A673 (cell line): ENCODE data around the gene SLCO1A2. TPM values are rescaled to one million over a fixed set of nuclear protein-coding genes. Genes with fewer than 3 reads are reported as not detected.

Experiments used
- BruUV-seq: library from RNA; stranded (reverse); fragments of 400-500 nt; replicated peaks from 2 replicates; lab custom pipeline; 2021; lab: Mats Ljungman, UMichigan
- CTCF ChIA-PET: fragments of 300-600 bp; sonication (Branson Sonifier 250); formaldehyde crosslinking; loops from one replicate; lab custom pipeline; 2022; ENCODE audit warnings: antibody characterized with exemption; lab: Charles Lee
- POLR2A ChIA-PET: fragments of 300-600 bp; sonication (Branson Sonifier 250); formaldehyde crosslinking; loops from one replicate; lab custom pipeline; 2022; ENCODE audit warnings: antibody characterized with exemption; ENCODE audit not compliant: low non-redundant PET; lab: Charles Lee
- DNase-seq: peaks from one replicate; pipeline ENCODE4 v3.0.0-alpha.2; 2015; ENCODE audit warnings: low spot score
- H3K27ac ChIP-seq: fragments of 200-600 bp; sonication (generic); 2 replicates; pipeline ENCODE4 v1.5.1; 2016; ENCODE audit warnings: mixed run types, low read depth, mild to moderate bottlenecking, mixed read lengths, antibody characterized with exemption, low read length; ENCODE audit not compliant: poor library complexity, severe bottlenecking
- H3K27me3 ChIP-seq: fragments of 200-600 bp; sonication (generic); replicated peaks from 2 replicates; pipeline ENCODE4 v1.6.1; 2017; ENCODE audit warnings: mixed run types, low read depth, mild to moderate bottlenecking, mixed read lengths, antibody characterized with exemption, low read length; ENCODE audit not compliant: insufficient read depth, poor library complexity
- H3K36me3 ChIP-seq: fragments of 200-600 bp; sonication (generic); 2 replicates; pipeline ENCODE4 v1.6.1; 2016; ENCODE audit warnings: mixed run types, mild to moderate bottlenecking, mixed read lengths, antibody characterized with exemption, low read length; ENCODE audit not compliant: insufficient read depth, poor library complexity, severe bottlenecking
- H3K4me1 ChIP-seq: fragments of 200-600 bp; sonication (generic); 2 replicates; pipeline ENCODE4 v1.6.1; 2017; ENCODE audit warnings: mixed run types, mild to moderate bottlenecking, mixed read lengths, antibody characterized with exemption, low read length; ENCODE audit not compliant: insufficient read depth, poor library complexity, severe bottlenecking
- H3K4me3 ChIP-seq: fragments of 200-600 bp; sonication (generic); 2 replicates; pipeline ENCODE4 v1.5.1; 2016; ENCODE audit warnings: low read depth, mixed run types, mild to moderate bottlenecking, mixed read lengths, low read length; ENCODE audit not compliant: poor library complexity, severe bottlenecking
- H3K9me3 ChIP-seq: fragments of 200-600 bp; sonication (generic); 2 replicates; pipeline ENCODE4 v1.6.1; 2016; ENCODE audit warnings: mixed run types, low read depth, mild to moderate bottlenecking, mixed read lengths, antibody characterized with exemption, low read length; ENCODE audit not compliant: poor library complexity, severe bottlenecking
- EZH2 ChIP-seq: fragments of 200-600 bp; sonication (generic); IDR thresholded peaks from 2 replicates; pipeline ENCODE4 v1.6.1; 2017; ENCODE audit warnings: borderline replicate concordance, low read depth, mild to moderate bottlenecking, mixed read lengths, antibody characterized with exemption, low read length; ENCODE audit not compliant: poor library complexity, severe bottlenecking
- intact Hi-C: fragments of 100-400 bp; cut with micrococcal nuclease; formaldehyde crosslinking; loops from one replicate; pipeline ENCODE4 v1.10.0; 2022; ENCODE audit not compliant: unreplicated experiment
- total RNA-seq: library from RNA; stranded (reverse); gene quantifications from 2 replicates; pipeline ENCODE4 v1.2.3, GENCODE V29; 2021
- TF ChIP-seq, protein P1 (sequence below): fragments of 300-800, 200-600 bp; sonication (generic); conservative IDR thresholded peaks from 2 replicates; pipeline ENCODE4 v1.5.1; 2017; ENCODE audit warnings: low read depth, mild to moderate bottlenecking, antibody characterized with exemption, low read length, moderate library complexity, mixed read lengths

Gene SLCO1A2
- total RNA-seq, 1 experiment from 2014 or later, result not detected

DNA sequence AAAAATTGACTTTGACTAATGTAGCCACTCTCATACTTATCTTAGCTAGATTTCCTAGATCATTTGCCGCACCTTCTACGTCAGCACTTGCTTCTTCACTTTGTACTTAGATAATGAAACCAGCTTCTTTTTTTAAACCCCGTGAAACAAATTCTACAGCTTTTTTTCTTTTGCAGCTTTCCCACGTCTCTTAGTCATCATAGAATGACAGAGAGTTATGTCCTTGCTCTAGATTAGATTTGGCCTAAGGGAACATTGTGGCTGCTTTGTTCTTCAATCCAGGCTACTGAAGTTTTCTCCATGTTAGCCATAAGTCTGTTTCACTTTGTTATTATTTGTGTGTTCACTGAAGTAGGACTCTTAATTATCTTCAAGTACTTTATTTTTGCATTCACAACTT lies 94.9 kb downstream of the SLCO1A2 start:
- Histone ChIP-seq H3K4me3 (no peak overlapping the region), H3K27me3 (no peaks in the 10 kb centered on the region), H3K4me1 (no peaks in the 10 kb centered on the region), H3K36me3 (no peaks in the 10 kb centered on the region), H3K27ac (no peak overlapping the region), H3K9me3 (no peaks in the 10 kb centered on the region)
- intact Hi-C loops, result no loop called here
- DNase-seq, result no peak
- POLR2A ChIA-PET, result interaction anchor here (0.6 kb wide), 1 partner anchor 124 kb away, joined by 4 read pairs; no protein-coding TSS in a partner anchor
- no peak for TF ChIP-seq EZH2
- TF ChIP-seq, protein P1, sequence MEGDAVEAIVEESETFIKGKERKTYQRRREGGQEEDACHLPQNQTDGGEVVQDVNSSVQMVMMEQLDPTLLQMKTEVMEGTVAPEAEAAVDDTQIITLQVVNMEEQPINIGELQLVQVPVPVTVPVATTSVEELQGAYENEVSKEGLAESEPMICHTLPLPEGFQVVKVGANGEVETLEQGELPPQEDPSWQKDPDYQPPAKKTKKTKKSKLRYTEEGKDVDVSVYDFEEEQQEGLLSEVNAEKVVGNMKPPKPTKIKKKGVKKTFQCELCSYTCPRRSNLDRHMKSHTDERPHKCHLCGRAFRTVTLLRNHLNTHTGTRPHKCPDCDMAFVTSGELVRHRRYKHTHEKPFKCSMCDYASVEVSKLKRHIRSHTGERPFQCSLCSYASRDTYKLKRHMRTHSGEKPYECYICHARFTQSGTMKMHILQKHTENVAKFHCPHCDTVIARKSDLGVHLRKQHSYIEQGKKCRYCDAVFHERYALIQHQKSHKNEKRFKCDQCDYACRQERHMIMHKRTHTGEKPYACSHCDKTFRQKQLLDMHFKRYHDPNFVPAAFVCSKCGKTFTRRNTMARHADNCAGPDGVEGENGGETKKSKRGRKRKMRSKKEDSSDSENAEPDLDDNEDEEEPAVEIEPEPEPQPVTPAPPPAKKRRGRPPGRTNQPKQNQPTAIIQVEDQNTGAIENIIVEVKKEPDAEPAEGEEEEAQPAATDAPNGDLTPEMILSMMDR, result no peak
- BruUV-seq, result no TSS peak
- CTCF ChIA-PET, result no interaction called here

DNA sequence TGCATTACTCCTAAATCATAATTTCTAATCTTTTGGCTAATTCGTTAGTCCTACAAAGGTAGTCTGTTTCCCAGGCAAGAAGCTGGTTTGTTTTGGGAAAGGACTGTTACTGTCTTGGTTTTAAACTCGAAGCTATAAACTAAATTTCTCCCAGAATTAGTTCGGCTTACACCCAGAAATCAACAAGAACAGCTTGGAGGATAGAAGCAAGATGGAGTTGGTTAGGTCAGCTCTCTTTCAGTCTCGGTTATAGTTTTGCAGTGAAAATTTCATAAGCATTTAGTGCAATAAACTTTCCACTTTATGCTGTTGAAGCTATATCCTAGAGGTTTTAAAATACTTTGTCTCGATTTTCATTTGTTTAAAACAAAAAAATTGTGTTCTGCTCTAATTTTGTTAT lies 100.3 kb downstream of the SLCO1A2 start:
- no peaks in the 10 kb centered on the region for H3K36me3 ChIP-seq
- TF ChIP-seq, protein P1, result no peak
- TF ChIP-seq EZH2, result no peak
- POLR2A ChIA-PET, result no interaction called here
- no peak overlapping the region for H3K4me3 ChIP-seq
- H3K27ac ChIP-seq, result no peak overlapping the region
- intact Hi-C loops, result no loop called here
- CTCF ChIA-PET, result no interaction called here
- no peaks in the 10 kb centered on the region for H3K9me3 ChIP-seq
- no peaks in the 10 kb centered on the region for H3K4me1 ChIP-seq
- DNase-seq, result no peak
- H3K27me3 ChIP-seq, result no peaks in the 10 kb centered on the region
- BruUV-seq, result no TSS peak

- no peaks in the 10 kb centered on the region for H3K27me3 ChIP-seq
- BruUV-seq, result no TSS peak
- ChIA-PET CTCF (no interaction called here), POLR2A (no interaction called here)
- no peak for DNase-seq
- TF ChIP-seq EZH2, result no peak
- TF ChIP-seq, protein P1, result no peak
- intact Hi-C loops, result no loop called here
- no peaks in the 10 kb centered on the region for H3K4me1 ChIP-seq
- H3K27ac ChIP-seq, result no peak overlapping the region
- H3K4me3 ChIP-seq, result no peak overlapping the region
- no peaks in the 10 kb centered on the region for H3K9me3 ChIP-seq
- no peaks in the 10 kb centered on the region for H3K36me3 ChIP-seq
These were observed 110.8 kb downstream of the SLCO1A2 start for GRCh38 chr12:21223930-21224329.
